NCI-H2029 (cell line): ENCODE results near the gene ULK4.
A peak's percentile ranks its signal among the peaks of the same experiment; 100 is the strongest.

Source experiments
- DNase-seq: peaks from one replicate; lab custom pipeline; 2025; lab: John Stamatoyannopoulos, UW

The ULK4 gene

GRCh38 chr3:41222012-41222411 lies 739.9 kb downstream of the ULK4 start:
- no peak for DNase-seq

GRCh38 chr3:41220906-41221677 lies 740.8 kb downstream of the ULK4 start:
- DNase-seq, result no peak

- DNase-seq, result no peak
Measured at GRCh38 chr3:41219424-41219823, 742.5 kb downstream of the ULK4 start.

- DNase-seq, result no peak
Measured at GRCh38 chr3:41216993-41217392, 744.9 kb downstream of the ULK4 start.

GRCh38 chr3:41216422-41216821 lies 745.5 kb downstream of the ULK4 start:
- no peak for DNase-seq

GRCh38 chr3:41213588-41213987 lies 748.3 kb downstream of the ULK4 start:
- DNase-seq, result no peak

- no peak for DNase-seq
Measured at GRCh38 chr3:41212088-41212487, 749.8 kb downstream of the ULK4 start.

- DNase-seq, result no peak
Measured at GRCh38 chr3:41210966-41211365, 750.9 kb downstream of the ULK4 start.

GRCh38 chr3:41209646-41210045 lies 752.3 kb downstream of the ULK4 start:
- DNase-seq, result no peak

- DNase-seq, result no peak
Measured at GRCh38 chr3:41208507-41209220, 753.2 kb downstream of the ULK4 start.

GRCh38 chr3:41207355-41207754 lies 754.5 kb downstream of the ULK4 start:
- no peak for DNase-seq

GRCh38 chr3:41205591-41205990 lies 756.3 kb downstream of the ULK4 start:
- DNase-seq, result no peak

- DNase-seq, result no peak
Measured at GRCh38 chr3:41204369-41204768, 757.5 kb downstream of the ULK4 start.

- peak; percentile 24 for DNase-seq
Measured at GRCh38 chr3:41202834-41203345, 759.0 kb downstream of the ULK4 start.

- DNase-seq, result no peak
Measured at GRCh38 chr3:41202075-41202833, 759.6 kb downstream of the ULK4 start.

- DNase-seq, result no peak
Measured at GRCh38 chr3:41200669-41201021, 761.3 kb downstream of the ULK4 start.

GRCh38 chr3:41199866-41200668 lies 761.8 kb downstream of the ULK4 start:
- peak; percentile 15 for DNase-seq

- peak; percentile 93 for DNase-seq
Measured at GRCh38 chr3:41198950-41199865, 762.7 kb downstream of the ULK4 start, which contains the start of gene CTNNB1. TSS of gene CTNNB1 (plus strand) at chr3:41199505. CDS start at chr3:41224069, 24,564 bp downstream.

GRCh38 chr3:41198526-41198925 lies 763.4 kb downstream of the ULK4 start:
- peak; percentile 30 for DNase-seq

GRCh38 chr3:41198046-41198445 lies 763.9 kb downstream of the ULK4 start:
- DNase-seq, result no peak
